ENCODE data around the gene GAGE13. TPM values are rescaled to one million over a fixed set of nuclear protein-coding genes. Genes with fewer than 3 reads are reported as not detected.
"Not testable (repeated sequence)": the region's sequence is repeated elsewhere in the genome, so short reads cannot be mapped to it uniquely, and the experiment has no call there.

The GAGE13 gene
- polyA plus RNA-seq (not detected in 3 replicates), polyA minus RNA-seq (not detected in 3 replicates)
- polyA plus RNA-seq (2011; ENCODE audit: low read depth), result not detected
- polyA plus RNA-seq (2011; cell fraction: cytosol; rRNA removed), result not detected in 2 replicates
- not detected in 2 replicates for polyA plus RNA-seq (2011; cell fraction: nucleus; rRNA removed)
- not detected in 2 replicates for polyA plus RNA-seq (2012; ENCODE audit: low replicate concordance)
- not detected for polyA minus RNA-seq (2011; cell fraction: cytosol; rRNA and poly(A)+ RNA removed)
- polyA minus RNA-seq (2011; cell fraction: nucleus; rRNA and poly(A)+ RNA removed), result not detected in 2 replicates

GRCh38 chrX:49331282-49331681, at the start of gene GAGE13:
Gene GAGE13, plus strand, starts transcription at chrX:49331582. Its CDS starts 1,156 bp downstream, at chrX:49332738.
- H3K4me2 ChIP-seq (ENCODE audit: control insufficient read depth, extremely low read depth, insufficient read depth, low read depth, low read length); H3K9me1 ChIP-seq (ENCODE audit: control insufficient read depth, extremely low read depth, insufficient read depth, low read length); H3K27ac ChIP-seq (ENCODE audit: control insufficient read depth, insufficient read depth, low read length); H2AFZ ChIP-seq (ENCODE audit: control insufficient read depth, low read length); H3K27me3 ChIP-seq (ENCODE audit: control insufficient read depth, extremely low read depth, insufficient read depth, low read length); H3K36me3 ChIP-seq (ENCODE audit: control insufficient read depth in 2 of 2, extremely low read depth in 1 of 2, insufficient read depth in 2 of 2, low read length in 2 of 2); dilution Hi-C loops (cut with MboI; ENCODE audit: extremely low pct_ligation_motif_present, low sequenced_read_pairs); FAIRE-seq; H3K9me3 ChIP-seq (ENCODE audit: control insufficient read depth, low read depth, low read length); H3K4me1 ChIP-seq (ENCODE audit: control insufficient read depth, extremely low read depth, insufficient read depth, low read length); H3K9ac ChIP-seq (ENCODE audit: control insufficient read depth, extremely low read depth, insufficient read depth, low read length); H3K4me3 ChIP-seq (ENCODE audit: control insufficient read depth in 2 of 3, extremely low read depth in 1 of 3, insufficient read depth in 2 of 3, low read depth in 1 of 3, low read length in 3 of 3); H4K20me1 ChIP-seq (ENCODE audit: control insufficient read depth, extremely low read depth, insufficient read depth, low read length); DNase-seq (ENCODE audit: low read depth, low spot score); H3K79me2 ChIP-seq (ENCODE audit: control insufficient read depth, insufficient read depth, low read length): not testable (repeated sequence)

- no peak overlapping the region for H3K4me2 ChIP-seq (ENCODE audit: control insufficient read depth, extremely low read depth, insufficient read depth, low read depth, low read length)
- no peak overlapping the region for H3K9ac ChIP-seq (ENCODE audit: control insufficient read depth, extremely low read depth, insufficient read depth, low read length)
- H3K36me3 ChIP-seq (ENCODE audit: control insufficient read depth in 2 of 2, extremely low read depth in 1 of 2, insufficient read depth in 2 of 2, low read length in 2 of 2), result no peaks in the 10 kb centered on the region
- dilution Hi-C loops (cut with MboI; ENCODE audit: extremely low pct_ligation_motif_present, low sequenced_read_pairs), result no loop called here
- H3K27ac ChIP-seq (ENCODE audit: control insufficient read depth, insufficient read depth, low read length), result no peak overlapping the region
- TF ChIP-seq EZH2 (IDR thresholded peaks at IDR 0.05; ENCODE audit: low read length) (no peak), CTCF (optimal IDR thresholded peaks at IDR 0.05 in 1 of 3, IDR thresholded peaks at IDR 0.05 in 1 of 3, conservative IDR thresholded peaks at IDR 0.05 in 1 of 3; ENCODE audit: extremely low read depth in 1 of 3, insufficient read depth in 2 of 3, low read length in 3 of 3) (peak in 1 of 3 experiments; percentile 15)
- no peaks in the 10 kb centered on the region for H3K9me3 ChIP-seq (ENCODE audit: control insufficient read depth, low read depth, low read length)
- no peak overlapping the region for H2AFZ ChIP-seq (ENCODE audit: control insufficient read depth, low read length)
- no peak overlapping the region for H3K4me3 ChIP-seq (ENCODE audit: control insufficient read depth in 2 of 3, extremely low read depth in 1 of 3, insufficient read depth in 2 of 3, low read depth in 1 of 3, low read length in 3 of 3)
- H3K27me3 ChIP-seq (ENCODE audit: control insufficient read depth, extremely low read depth, insufficient read depth, low read length), result no peaks in the 10 kb centered on the region
- no peaks in the 10 kb centered on the region for H3K79me2 ChIP-seq (ENCODE audit: control insufficient read depth, insufficient read depth, low read length)
- FAIRE-seq, result no peak
- no peaks in the 10 kb centered on the region for H3K4me1 ChIP-seq (ENCODE audit: control insufficient read depth, extremely low read depth, insufficient read depth, low read length)
- no peak for DNase-seq (ENCODE audit: low read depth, low spot score)
- no peaks in the 10 kb centered on the region for H3K9me1 ChIP-seq (ENCODE audit: control insufficient read depth, extremely low read depth, insufficient read depth, low read length)
- H4K20me1 ChIP-seq (ENCODE audit: control insufficient read depth, extremely low read depth, insufficient read depth, low read length), result no peaks in the 10 kb centered on the region
Measured at GRCh38 chrX:49282647-49283011, 48.8 kb upstream of the GAGE13 start.

GRCh38 chrX:49284212-49284611, 47.2 kb upstream of the GAGE13 start:
- no peak for FAIRE-seq
- H3K27ac ChIP-seq (ENCODE audit: control insufficient read depth, insufficient read depth, low read length), result no peak overlapping the region
- dilution Hi-C loops (cut with MboI; ENCODE audit: extremely low pct_ligation_motif_present, low sequenced_read_pairs), result no loop called here
- H2AFZ ChIP-seq (ENCODE audit: control insufficient read depth, low read length), result no peak overlapping the region
- no peaks in the 10 kb centered on the region for H3K9me3 ChIP-seq (ENCODE audit: control insufficient read depth, low read depth, low read length)
- no peaks in the 10 kb centered on the region for H3K36me3 ChIP-seq (ENCODE audit: control insufficient read depth in 2 of 2, extremely low read depth in 1 of 2, insufficient read depth in 2 of 2, low read length in 2 of 2)
- no peak overlapping the region for H3K4me3 ChIP-seq (ENCODE audit: control insufficient read depth in 2 of 3, extremely low read depth in 1 of 3, insufficient read depth in 2 of 3, low read depth in 1 of 3, low read length in 3 of 3)
- H3K4me1 ChIP-seq (ENCODE audit: control insufficient read depth, extremely low read depth, insufficient read depth, low read length), result no peaks in the 10 kb centered on the region
- no peak for TF ChIP-seq EZH2 (IDR thresholded peaks at IDR 0.05; ENCODE audit: low read length)
- no peak for TF ChIP-seq CTCF (optimal IDR thresholded peaks at IDR 0.05 in 1 of 3, IDR thresholded peaks at IDR 0.05 in 1 of 3, conservative IDR thresholded peaks at IDR 0.05 in 1 of 3; ENCODE audit: extremely low read depth in 1 of 3, insufficient read depth in 2 of 3, low read length in 3 of 3)
- H3K9ac ChIP-seq (ENCODE audit: control insufficient read depth, extremely low read depth, insufficient read depth, low read length), result no peak overlapping the region
- DNase-seq (ENCODE audit: low read depth, low spot score), result no peak
- H3K4me2 ChIP-seq (ENCODE audit: control insufficient read depth, extremely low read depth, insufficient read depth, low read depth, low read length), result no peak overlapping the region
- H3K9me1 ChIP-seq (ENCODE audit: control insufficient read depth, extremely low read depth, insufficient read depth, low read length), result no peaks in the 10 kb centered on the region
- no peaks in the 10 kb centered on the region for H3K27me3 ChIP-seq (ENCODE audit: control insufficient read depth, extremely low read depth, insufficient read depth, low read length)
- no peaks in the 10 kb centered on the region for H3K79me2 ChIP-seq (ENCODE audit: control insufficient read depth, insufficient read depth, low read length)
- H4K20me1 ChIP-seq (ENCODE audit: control insufficient read depth, extremely low read depth, insufficient read depth, low read length), result no peaks in the 10 kb centered on the region
